ENCODE measurements around the gene COTL1.

DNA sequence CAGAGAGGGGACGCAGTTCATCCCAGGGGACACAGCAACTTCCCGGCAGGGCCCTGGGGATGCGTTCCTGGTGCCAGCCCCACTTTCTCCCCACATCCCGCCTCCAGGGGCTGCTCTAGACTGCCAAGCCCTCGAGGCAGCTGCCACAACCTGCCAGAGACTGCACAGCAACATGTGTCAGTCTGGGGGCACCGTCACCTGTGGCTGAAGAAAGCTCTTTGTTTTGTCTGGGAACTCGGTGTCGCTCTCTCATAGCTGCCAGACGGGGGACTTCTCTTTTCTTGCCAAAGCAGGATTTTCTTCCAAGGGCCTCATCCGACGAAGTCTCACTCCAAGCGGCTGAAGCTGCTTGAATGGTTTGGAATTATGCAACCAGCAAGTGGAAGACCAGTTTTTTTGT lies 43.7 kb downstream of the COTL1 start:
- TF ChIP-seq, protein P1, sequence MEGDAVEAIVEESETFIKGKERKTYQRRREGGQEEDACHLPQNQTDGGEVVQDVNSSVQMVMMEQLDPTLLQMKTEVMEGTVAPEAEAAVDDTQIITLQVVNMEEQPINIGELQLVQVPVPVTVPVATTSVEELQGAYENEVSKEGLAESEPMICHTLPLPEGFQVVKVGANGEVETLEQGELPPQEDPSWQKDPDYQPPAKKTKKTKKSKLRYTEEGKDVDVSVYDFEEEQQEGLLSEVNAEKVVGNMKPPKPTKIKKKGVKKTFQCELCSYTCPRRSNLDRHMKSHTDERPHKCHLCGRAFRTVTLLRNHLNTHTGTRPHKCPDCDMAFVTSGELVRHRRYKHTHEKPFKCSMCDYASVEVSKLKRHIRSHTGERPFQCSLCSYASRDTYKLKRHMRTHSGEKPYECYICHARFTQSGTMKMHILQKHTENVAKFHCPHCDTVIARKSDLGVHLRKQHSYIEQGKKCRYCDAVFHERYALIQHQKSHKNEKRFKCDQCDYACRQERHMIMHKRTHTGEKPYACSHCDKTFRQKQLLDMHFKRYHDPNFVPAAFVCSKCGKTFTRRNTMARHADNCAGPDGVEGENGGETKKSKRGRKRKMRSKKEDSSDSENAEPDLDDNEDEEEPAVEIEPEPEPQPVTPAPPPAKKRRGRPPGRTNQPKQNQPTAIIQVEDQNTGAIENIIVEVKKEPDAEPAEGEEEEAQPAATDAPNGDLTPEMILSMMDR (IDR thresholded peaks at IDR 0.05), result no peak
- TF ChIP-seq MAZ (IDR thresholded peaks at IDR 0.05; ENCODE audit: borderline replicate concordance, low read depth, low read length) (no peak), HMGXB4 (CRISPR knock-in tag; IDR thresholded peaks at IDR 0.05; ENCODE audit: borderline replicate concordance) (no peak), MAX (IDR thresholded peaks at IDR 0.05) (no peak), MAFK (IDR thresholded peaks at IDR 0.05; ENCODE audit: partially characterized antibody) (no peak)

All from A549 (cell line).